A549 (cell line): ENCODE data around the gene RPTOR.

Experiments
- BHLHE40 ChIP-seq: IDR thresholded peaks from 2 replicates; pipeline ENCODE4 v1.6.1; 2012; ENCODE audit warnings: low read depth, low read length, inconsistent platforms
- CEBPB ChIP-seq, 2 experiments: fragments of >200 bp in 1 of 2; sonication (Bioruptor Twin) in 1 of 2; formaldehyde crosslinking in 1 of 2; IDR thresholded peaks; 2 replicates each; pipeline ENCODE4 v1.6.1; 2012 to 2016
- CHD2 ChIP-seq: fragments of 150-350 bp; IDR thresholded peaks from 2 replicates; pipeline ENCODE4 v1.6.1; 2014; ENCODE audit warnings: low read length; ENCODE audit not compliant: partially characterized antibody
- EP300 ChIP-seq, 2 experiments: fragments of >200 bp; sonication (Bioruptor Twin); formaldehyde crosslinking; IDR thresholded peaks; 2 replicates in 1 of 2; 3 replicates in 1 of 2; pipeline ENCODE4 v1.6.1; 2016 to 2017
- JUNB ChIP-seq: fragments of >200 bp; sonication (Bioruptor Twin); formaldehyde crosslinking; IDR thresholded peaks from 2 replicates; pipeline ENCODE4 v1.6.1; 2016
- PHF8 ChIP-seq: fragments of 200-600 bp; sonication (generic); IDR thresholded peaks from 2 replicates; pipeline ENCODE4 v1.6.1; 2016; ENCODE audit warnings: low read depth, mild to moderate bottlenecking, antibody characterized with exemption, moderate library complexity, borderline replicate concordance
- POLR2A ChIP-seq: IDR thresholded peaks from 2 replicates; pipeline ENCODE4 v1.6.1; 2012; ENCODE audit warnings: mild to moderate bottlenecking, low read length
- RCOR1 ChIP-seq: fragments of 150-350 bp; IDR thresholded peaks from 2 replicates; pipeline ENCODE4 v1.6.1; 2014; ENCODE audit warnings: antibody characterized with exemption, low read length, low read depth
- ZFP36 ChIP-seq: fragments of 450-650 bp; IDR thresholded peaks from 2 replicates; pipeline ENCODE4 v1.6.1; 2014; ENCODE audit warnings: borderline replicate concordance; ENCODE audit not compliant: partially characterized antibody
- ZNF302 ChIP-seq: fragments of 250-450 bp; sonication (Bioruptor Pico); IDR thresholded peaks from 2 replicates; pipeline ENCODE4 v1.9.0; 2021; ENCODE audit warnings: inconsistent platforms, mild to moderate bottlenecking, moderate library complexity
- ZSCAN20 ChIP-seq: fragments of 250-450 bp; sonication (Bioruptor Pico); IDR thresholded peaks from 2 replicates; pipeline ENCODE4 v1.8.0; 2022; ENCODE audit warnings: mild to moderate bottlenecking, moderate library complexity
- TF ChIP-seq, protein P1 (sequence below): fragments of 200-600 bp; sonication (generic); IDR thresholded peaks from 2 replicates; pipeline ENCODE4 v1.6.1; 2016; ENCODE audit warnings: antibody characterized with exemption, mild to moderate bottlenecking, moderate library complexity
- TF ChIP-seq, protein P2 (sequence below): fragments of >200 bp; sonication (Bioruptor Twin); formaldehyde crosslinking; IDR thresholded peaks from 3 replicates; pipeline ENCODE4 v1.5.1; 2016

DNA sequence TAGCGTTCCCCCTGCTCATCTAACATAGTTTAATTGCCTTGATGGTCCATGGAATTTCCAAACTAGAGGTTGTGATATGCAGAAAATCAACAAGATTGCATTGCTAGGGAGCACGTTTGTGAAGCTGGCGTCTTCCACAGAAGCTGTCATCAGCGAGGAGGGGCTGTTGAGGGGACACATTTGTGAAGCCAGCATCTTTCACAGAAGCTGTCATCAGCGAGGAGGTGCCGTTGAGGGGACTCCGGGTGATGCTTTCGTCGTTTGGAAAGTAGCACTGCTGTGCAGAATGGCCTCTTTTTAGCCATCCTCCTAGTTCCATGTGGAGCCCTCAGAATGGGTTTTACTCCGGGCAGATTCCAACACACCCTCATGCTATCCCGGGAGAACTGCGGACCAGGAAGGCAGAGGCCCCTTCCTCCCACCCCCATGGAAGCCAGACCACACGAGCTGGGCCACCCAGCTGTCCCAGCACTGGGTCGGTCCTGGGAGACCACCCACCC, 327.4 kb downstream of the RPTOR start:
- TF ChIP-seq POLR2A (no peak), ZSCAN20 (CRISPR knock-in tag) (no peak), JUNB (no peak), PHF8 (no peak), CEBPB (IDR thresholded peaks at IDR 0.05) (no peak), ZNF302 (no peak), RCOR1 (no peak), ZFP36 (no peak), EP300 (IDR thresholded peaks at IDR 0.05) (no peak), BHLHE40 (no peak), CHD2 (no peak)
- TF ChIP-seq, protein P1, sequence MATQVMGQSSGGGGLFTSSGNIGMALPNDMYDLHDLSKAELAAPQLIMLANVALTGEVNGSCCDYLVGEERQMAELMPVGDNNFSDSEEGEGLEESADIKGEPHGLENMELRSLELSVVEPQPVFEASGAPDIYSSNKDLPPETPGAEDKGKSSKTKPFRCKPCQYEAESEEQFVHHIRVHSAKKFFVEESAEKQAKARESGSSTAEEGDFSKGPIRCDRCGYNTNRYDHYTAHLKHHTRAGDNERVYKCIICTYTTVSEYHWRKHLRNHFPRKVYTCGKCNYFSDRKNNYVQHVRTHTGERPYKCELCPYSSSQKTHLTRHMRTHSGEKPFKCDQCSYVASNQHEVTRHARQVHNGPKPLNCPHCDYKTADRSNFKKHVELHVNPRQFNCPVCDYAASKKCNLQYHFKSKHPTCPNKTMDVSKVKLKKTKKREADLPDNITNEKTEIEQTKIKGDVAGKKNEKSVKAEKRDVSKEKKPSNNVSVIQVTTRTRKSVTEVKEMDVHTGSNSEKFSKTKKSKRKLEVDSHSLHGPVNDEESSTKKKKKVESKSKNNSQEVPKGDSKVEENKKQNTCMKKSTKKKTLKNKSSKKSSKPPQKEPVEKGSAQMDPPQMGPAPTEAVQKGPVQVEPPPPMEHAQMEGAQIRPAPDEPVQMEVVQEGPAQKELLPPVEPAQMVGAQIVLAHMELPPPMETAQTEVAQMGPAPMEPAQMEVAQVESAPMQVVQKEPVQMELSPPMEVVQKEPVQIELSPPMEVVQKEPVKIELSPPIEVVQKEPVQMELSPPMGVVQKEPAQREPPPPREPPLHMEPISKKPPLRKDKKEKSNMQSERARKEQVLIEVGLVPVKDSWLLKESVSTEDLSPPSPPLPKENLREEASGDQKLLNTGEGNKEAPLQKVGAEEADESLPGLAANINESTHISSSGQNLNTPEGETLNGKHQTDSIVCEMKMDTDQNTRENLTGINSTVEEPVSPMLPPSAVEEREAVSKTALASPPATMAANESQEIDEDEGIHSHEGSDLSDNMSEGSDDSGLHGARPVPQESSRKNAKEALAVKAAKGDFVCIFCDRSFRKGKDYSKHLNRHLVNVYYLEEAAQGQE: no peak
- TF ChIP-seq, protein P2, sequence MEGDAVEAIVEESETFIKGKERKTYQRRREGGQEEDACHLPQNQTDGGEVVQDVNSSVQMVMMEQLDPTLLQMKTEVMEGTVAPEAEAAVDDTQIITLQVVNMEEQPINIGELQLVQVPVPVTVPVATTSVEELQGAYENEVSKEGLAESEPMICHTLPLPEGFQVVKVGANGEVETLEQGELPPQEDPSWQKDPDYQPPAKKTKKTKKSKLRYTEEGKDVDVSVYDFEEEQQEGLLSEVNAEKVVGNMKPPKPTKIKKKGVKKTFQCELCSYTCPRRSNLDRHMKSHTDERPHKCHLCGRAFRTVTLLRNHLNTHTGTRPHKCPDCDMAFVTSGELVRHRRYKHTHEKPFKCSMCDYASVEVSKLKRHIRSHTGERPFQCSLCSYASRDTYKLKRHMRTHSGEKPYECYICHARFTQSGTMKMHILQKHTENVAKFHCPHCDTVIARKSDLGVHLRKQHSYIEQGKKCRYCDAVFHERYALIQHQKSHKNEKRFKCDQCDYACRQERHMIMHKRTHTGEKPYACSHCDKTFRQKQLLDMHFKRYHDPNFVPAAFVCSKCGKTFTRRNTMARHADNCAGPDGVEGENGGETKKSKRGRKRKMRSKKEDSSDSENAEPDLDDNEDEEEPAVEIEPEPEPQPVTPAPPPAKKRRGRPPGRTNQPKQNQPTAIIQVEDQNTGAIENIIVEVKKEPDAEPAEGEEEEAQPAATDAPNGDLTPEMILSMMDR: no peak
